ENCODE results near the gene CDKAL1. TPM values are rescaled to one million over a fixed set of nuclear protein-coding genes. Genes with fewer than 3 reads are reported as not detected.

Gene CDKAL1
- total and polyA plus RNA-seq, 2 of the 8 experiments (the other 6 are each of a cell fraction or from before 2014, with no cell fraction given): 8.4 to 24.6 TPM

GRCh38 chr6:21049572-21049971, 515.3 kb downstream of the CDKAL1 start:
- CTCF ChIA-PET (ENCODE audit: partially characterized antibody): interaction anchor here (1.1 kb wide), 1 partner anchor 148 kb away, joined by 3 read pairs; no protein-coding TSS in a partner anchor
- Histone ChIP-seq H3K9me3 (ENCODE audit: insufficient read depth in 2 of 2, low read depth in 1 of 2, low read length in 1 of 2) (no peaks in the 10 kb centered on the region), H3K4me2 (ENCODE audit: insufficient read depth in 1 of 2, low read depth in 2 of 2, low read length in 2 of 2) (no peak overlapping the region), H3K18ac (ENCODE audit: extremely low read depth, low read length) (no peak overlapping the region), H2BK15ac (ENCODE audit: low read length) (no peak overlapping the region), H4K20me1 (replicated peaks in 1 of 2; ENCODE audit: control insufficient read depth in 1 of 2, insufficient read depth in 2 of 2, low read length in 2 of 2) (no peaks in the 10 kb centered on the region), H2AK5ac (ENCODE audit: low read depth, low read length) (no peak overlapping the region), H3K4ac (replicated peaks; ENCODE audit: insufficient read length, low read depth, low read length) (no peak overlapping the region), H4K5ac (ENCODE audit: insufficient read length, low read depth, low read length) (no peak overlapping the region), H3K14ac (ENCODE audit: insufficient read length) (no peak overlapping the region), H2BK12ac (ENCODE audit: low read depth, low read length) (no peak overlapping the region), H3K56ac (replicated peaks; ENCODE audit: insufficient read length, low read depth, low read length) (no peak overlapping the region), H2BK20ac (ENCODE audit: low read length) (no peak overlapping the region), H4K8ac (ENCODE audit: extremely low read depth, insufficient read depth, low read length) (no peak overlapping the region), H3K4me1 (replicated peaks in 1 of 4; ENCODE audit: control insufficient read depth in 3 of 4, insufficient read depth in 4 of 4, low read length in 3 of 4) (no peaks in the 10 kb centered on the region), H3K79me1 (ENCODE audit: low read depth, low read length) (no peaks in the 10 kb centered on the region), H3K9ac (replicated peaks in 1 of 4; ENCODE audit: extremely low read depth in 1 of 4, low read depth in 3 of 4, low read length in 3 of 4) (no peak overlapping the region), H3K27me3 (replicated peaks in 1 of 4; ENCODE audit: control insufficient read depth in 3 of 4, extremely low read depth in 1 of 4, insufficient read depth in 3 of 4, low read length in 3 of 4) (no peaks in the 10 kb centered on the region), H2BK5ac (ENCODE audit: low read depth, low read length) (no peak overlapping the region), H3K4me3 (ENCODE audit: extremely low read depth in 1 of 4, insufficient read depth in 2 of 4, low read depth in 3 of 4, low read length in 4 of 4) (no peak overlapping the region), H3K79me2 (ENCODE audit: control insufficient read depth in 1 of 2, insufficient read depth in 2 of 2, low read length in 2 of 2) (no peaks in the 10 kb centered on the region), H2AFZ (ENCODE audit: low read length) (no peak overlapping the region), H4K91ac (replicated peaks; ENCODE audit: insufficient read length, low read length) (no peak overlapping the region), H3K36me3 (ENCODE audit: control insufficient read depth in 2 of 4, insufficient read depth in 4 of 4, low read length in 3 of 4) (no peaks in the 10 kb centered on the region), H2BK120ac (replicated peaks; ENCODE audit: low read depth, low read length) (no peak overlapping the region), H3K23me2 (ENCODE audit: low read depth, low read length) (no peaks in the 10 kb centered on the region), H3K27ac (ENCODE audit: low read depth, low read length) (no peak overlapping the region), H3K23ac (ENCODE audit: insufficient read length) (no peak overlapping the region)
- DNase-seq (ENCODE audit: low read depth in 1 of 2, low spot score in 2 of 2): no peak
- TF ChIP-seq NANOG (IDR thresholded peaks at IDR 0.05; ENCODE audit: insufficient read depth, low read depth, low read length, poor library complexity, severe bottlenecking): no peak
- FAIRE-seq: no peak
- POLR2A ChIA-PET (ENCODE audit: partially characterized antibody): no interaction called here

All from H1 (cell line).